HG03097 (cell line): ENCODE results near the gene GSK3A.

Experiments used
- ATAC-seq: cut with Tn5 transposase; IDR thresholded peaks from one replicate; pipeline ENCODE4 v1.9.1; 2021; ENCODE audit not compliant: unreplicated experiment, low FRiP score

GSK3A gene

DNA sequence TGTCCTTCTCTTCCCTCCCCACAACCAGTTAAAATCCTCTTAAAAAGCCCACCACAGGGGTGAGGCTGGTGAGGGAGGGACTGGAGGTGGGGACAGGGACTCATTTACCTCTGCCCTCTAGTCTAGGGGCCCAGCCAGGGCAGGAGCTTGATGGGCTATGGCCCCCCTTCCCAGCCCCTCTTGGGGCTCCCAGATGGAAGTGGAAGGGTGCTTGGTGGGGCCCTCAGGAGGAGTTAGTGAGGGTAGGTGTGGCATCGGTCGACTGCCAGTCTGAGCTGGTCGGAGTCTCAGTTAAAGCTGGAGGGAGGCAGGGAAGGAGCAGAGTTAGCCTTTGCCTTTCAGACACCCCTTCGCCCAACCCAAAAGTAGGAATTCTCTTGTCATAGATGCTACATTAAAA is 11.8 kb downstream of the GSK3A start:
- ATAC-seq, result no peak

- ATAC-seq, result no peak
Observed at GRCh38 chr19:42229855-42230351, 12.5 kb downstream of the GSK3A start.

- no peak for ATAC-seq
Observed at GRCh38 chr19:42229301-42229854, 13.0 kb downstream of the GSK3A start.

DNA sequence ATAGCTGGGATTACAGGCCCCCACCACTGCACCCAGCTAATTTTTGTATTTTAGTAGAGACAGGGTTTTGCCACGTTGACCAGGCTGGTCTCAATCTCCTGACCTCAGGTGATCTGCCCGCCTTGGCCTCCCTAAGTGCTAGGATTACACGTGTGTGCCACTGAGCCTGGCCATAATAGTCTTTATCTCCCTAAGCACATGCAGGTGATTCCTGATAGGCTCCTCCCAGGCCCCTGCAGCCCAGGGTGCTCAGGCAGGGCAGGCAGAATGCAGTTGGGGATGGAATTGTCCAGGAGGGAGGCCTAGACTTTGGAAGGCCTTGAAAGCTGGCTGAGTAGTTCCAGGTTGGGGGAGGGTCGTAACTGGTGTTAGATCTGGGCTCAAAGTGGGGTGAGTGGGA is 13.8 kb downstream of the GSK3A start:
- ATAC-seq, result no peak

GRCh38 chr19:42226886-42227285 is 15.5 kb downstream of the GSK3A start:
- no peak for ATAC-seq

- no peak for ATAC-seq
Observed at GRCh38 chr19:42225718-42226292, 16.6 kb downstream of the GSK3A start.

DNA sequence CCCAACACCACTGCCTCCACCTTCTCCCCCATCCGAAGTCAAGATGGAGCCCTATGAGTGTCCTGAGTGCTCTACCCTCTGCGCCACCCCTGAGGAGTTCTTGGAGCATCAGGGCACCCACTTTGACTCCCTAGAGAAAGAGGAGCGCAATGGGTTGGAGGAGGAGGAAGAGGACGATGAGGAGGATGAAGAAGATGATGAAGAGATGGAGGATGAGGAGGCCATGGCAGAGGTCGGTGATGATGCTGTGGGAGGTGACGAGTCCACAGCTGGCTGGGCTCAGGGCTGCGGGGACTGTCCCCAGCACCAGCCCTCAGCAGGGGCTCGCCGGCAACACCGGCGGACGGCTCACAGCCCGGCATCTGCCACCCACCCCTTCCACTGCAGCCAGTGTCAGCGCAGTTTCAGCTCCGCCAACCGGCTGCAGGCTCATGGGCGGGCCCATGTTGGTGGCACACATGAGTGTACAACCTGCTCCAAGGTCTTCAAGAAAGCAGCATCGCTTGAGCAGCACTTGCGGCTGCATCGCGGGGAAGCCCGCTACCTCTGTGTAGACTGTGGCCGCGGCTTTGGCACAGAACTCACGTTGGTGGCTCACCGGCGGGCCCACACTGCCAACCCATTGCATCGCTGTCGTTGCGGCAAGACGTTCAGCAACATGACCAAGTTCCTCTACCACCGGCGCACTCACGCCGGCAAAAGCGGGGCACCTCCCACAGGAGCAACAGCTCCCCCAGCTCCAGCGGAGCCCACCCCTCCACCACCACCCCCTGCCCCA is 17.3 kb downstream of the GSK3A start:
- ATAC-seq, result no peak

DNA sequence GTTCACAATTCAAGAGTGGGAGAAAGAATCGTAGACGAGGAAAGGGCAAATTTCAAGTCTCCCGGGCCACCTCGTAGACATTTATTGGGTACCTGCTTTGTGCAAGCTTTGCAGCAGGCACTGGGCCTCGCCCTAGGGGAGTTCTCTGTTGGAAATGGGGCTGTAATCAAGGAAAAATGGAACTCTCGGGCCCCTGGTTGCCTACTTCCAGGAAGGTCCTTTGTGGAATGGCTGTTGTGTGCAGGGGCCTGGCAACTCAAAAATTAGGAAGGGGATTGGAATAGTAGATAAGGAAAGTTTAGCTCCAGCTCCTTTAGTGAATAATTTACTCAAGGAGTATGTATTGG is 21.7 kb downstream of the GSK3A start:
- no peak for ATAC-seq

DNA sequence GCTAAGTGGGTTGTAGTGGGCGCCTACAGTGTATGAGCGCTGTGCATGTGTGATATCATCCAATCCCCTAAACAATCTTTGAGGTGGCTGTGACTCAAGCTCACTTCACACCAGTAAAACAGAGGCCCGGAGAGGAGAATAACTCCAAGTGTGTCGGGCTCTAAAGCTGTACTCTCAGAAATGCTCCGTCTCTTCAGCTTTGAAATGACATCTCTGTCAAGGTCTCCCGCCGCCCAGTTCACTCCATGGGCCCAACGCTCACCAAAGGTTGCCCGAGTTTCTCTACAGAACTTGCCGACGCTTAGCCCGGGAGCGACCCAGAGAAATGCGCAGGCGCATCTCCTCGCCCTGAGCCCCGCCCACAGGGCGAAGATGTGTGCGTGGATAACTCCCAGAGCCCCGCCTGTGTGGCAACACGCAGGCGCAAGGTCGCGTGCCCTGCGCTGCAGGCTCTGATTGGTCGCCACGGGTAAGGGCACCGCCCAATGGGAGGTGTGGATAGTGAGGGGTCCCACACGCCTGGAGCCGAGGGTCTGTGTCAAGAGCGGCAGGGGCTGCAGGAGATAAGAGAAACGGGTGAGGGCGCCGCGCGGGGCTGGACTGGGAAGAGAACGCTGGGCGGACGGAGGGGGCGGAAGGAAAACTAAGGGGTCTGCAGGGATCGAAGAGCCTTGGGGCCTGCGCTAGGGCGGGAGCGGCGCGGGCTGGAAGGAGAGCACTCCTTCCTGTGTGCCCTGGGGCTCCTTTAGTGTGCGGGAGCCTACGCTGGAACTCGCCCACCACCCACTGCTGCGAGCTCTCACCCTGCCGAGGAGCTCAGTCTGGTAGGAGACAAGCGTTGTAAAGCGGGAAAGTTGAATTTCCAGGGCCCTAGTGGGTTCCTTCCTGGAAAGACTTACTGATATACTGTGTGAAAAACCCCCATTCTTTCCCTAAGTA is 22.3 kb downstream of the GSK3A start, which contains the start of gene ZNF526:
ZNF526 (plus strand) TSS at position 501 of the 939 bp plus-strand sequence. CDS start 4,092 bp downstream, outside the sequence.
- peak; percentile 65 for ATAC-seq

DNA sequence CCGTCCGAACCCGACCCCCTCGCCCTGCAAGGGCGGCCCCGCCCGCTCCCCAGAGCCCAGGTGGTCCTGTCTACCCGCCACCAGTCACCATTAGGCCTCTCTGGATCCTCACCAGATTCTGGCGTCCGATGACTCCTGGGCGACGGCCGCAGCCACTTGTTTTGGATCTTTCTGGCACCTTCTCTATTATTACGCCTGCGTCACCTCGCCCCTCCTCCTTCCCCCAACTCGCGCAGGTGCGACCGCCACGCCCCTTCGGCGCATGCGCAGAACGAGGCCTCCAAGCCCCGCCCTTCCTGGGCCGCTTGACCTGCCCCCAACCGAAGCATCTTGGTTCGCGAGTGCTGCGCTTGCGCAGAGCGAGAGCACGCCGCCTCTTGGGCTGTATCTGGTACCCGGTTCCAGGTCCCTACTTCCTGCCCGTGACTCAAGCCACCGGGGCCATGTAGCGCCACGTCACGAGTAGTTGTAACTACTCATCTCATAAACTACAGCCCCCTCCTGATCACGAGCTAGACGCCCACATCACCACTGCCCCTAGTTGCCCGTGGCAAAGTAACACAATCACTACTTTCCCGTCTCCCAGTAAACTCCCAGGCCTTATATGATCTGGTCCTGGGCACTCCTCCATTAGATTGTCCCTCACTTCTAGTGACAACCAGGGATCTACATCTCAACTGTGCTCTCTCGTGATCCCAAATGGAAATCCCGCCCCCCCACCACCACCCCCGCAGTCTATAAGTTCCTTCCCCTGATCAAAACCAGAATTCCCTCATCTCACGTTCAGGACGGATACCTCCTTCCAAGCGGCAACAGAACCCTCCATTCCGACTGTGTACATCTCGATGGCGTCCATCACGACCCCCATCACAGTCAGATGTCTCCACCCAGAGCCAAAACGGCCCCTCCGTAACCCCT is 24.6 kb downstream of the GSK3A start, which contains the start of gene DEDD2:
DEDD2 (minus strand) TSS at position 158 of the 918 bp plus-strand sequence. CDS start 670 bp downstream, outside the sequence.
- ATAC-seq, result peak; percentile 50

- no peak for ATAC-seq
Observed at GRCh38 chr19:42216653-42217519, 25.5 kb downstream of the GSK3A start.

DNA sequence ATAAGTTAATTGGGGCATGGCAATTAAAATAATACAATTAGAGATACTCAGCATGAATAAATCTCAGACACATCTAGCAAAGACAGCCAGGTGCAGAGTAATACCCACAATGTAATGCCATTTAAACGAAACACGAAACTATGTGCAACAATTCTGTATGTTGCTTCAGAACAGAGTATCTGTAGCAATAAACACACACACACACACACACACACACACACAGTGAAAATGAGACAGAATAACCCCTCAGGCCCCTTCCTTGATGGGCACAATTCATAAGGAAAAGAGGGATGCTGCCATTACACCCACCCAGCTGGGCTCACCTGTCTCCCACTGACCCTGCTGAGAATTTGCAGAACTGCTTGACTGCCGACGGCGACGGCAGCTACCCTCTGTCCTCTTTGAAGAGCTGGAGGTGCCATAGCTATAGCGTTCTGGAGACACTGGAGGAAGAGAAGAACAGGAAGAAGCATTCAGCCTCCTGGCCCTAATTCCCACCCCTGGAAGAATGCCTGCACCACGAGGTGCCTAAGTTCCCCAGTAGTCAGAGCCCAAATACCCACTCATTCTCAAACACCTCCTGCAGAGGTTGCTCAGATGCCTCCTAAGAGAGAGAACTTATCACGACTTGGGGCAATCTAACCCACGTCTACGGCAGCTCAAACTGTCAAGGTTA is 27.5 kb downstream of the GSK3A start:
- ATAC-seq, result no peak

- ATAC-seq, result no peak
Observed at GRCh38 chr19:42212886-42213285, 29.5 kb downstream of the GSK3A start.

- ATAC-seq, result no peak
Observed at GRCh38 chr19:42208612-42209011, 33.8 kb downstream of the GSK3A start.

- no peak for ATAC-seq
Observed at GRCh38 chr19:42207767-42208271, 34.6 kb downstream of the GSK3A start.

- ATAC-seq, result no peak
Observed at GRCh38 chr19:42206871-42207755, 35.3 kb downstream of the GSK3A start.

DNA sequence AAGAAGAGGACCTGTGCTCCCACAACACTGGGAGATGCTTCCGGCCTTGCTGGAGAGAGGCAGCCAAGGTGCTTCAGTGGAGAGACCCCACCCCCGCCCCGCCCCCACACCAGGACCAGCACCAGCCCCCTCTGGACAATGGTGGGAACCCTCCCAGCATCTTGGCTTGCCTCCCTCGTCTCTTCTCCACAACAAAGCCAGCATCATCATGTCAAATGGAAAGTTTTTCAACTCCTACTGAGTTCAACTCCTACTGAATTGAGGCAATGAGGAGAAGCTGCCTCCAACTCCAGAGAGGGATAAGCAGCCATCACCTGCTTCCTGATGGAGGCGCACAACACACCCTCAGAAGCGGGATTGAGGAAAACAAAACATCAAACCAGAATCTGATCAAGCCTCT is 37.7 kb downstream of the GSK3A start:
- ATAC-seq, result no peak
